NCI-H82 (cell line): ENCODE data around the gene STARD3.

ENCODE experiments used
- DNase-seq: peaks from one replicate; lab custom pipeline; 2025; lab: John Stamatoyannopoulos, UW

STARD3 gene

GRCh38 chr17:39672522-39673334, 35.8 kb downstream of the STARD3 start:
- DNase-seq: no peak

GRCh38 chr17:39673335-39674081, 36.6 kb downstream of the STARD3 start:
- DNase-seq: no peak

- DNase-seq: no peak
These were observed 37.2 kb downstream of the STARD3 start for GRCh38 chr17:39674179-39674578.

- peak; percentile 76 for DNase-seq
These were observed 37.9 kb downstream of the STARD3 start for GRCh38 chr17:39674702-39675389.

- DNase-seq: no peak
These were observed 38.6 kb downstream of the STARD3 start for GRCh38 chr17:39675390-39676082.

- peak; percentile 81 for DNase-seq
These were observed 39.4 kb downstream of the STARD3 start for GRCh38 chr17:39676198-39676819.

GRCh38 chr17:39677072-39677471, 40.1 kb downstream of the STARD3 start:
- DNase-seq: no peak

- DNase-seq: peak; percentile 54
These were observed 40.8 kb downstream of the STARD3 start for GRCh38 chr17:39677542-39678339.

- no peak for DNase-seq
These were observed 41.6 kb downstream of the STARD3 start for GRCh38 chr17:39678340-39679116.

- DNase-seq: peak; percentile 56
These were observed 42.7 kb downstream of the STARD3 start for GRCh38 chr17:39679521-39680192.

GRCh38 chr17:39683295-39683939, 46.5 kb downstream of the STARD3 start:
- DNase-seq: no peak

GRCh38 chr17:39684369-39685192, 47.6 kb downstream of the STARD3 start:
- DNase-seq: no peak

- DNase-seq: peak; percentile 78
These were observed 50.2 kb downstream of the STARD3 start for GRCh38 chr17:39687101-39687545.

GRCh38 chr17:39687546-39688474, 50.9 kb downstream of the STARD3 start, which contains the start of gene PGAP3:
TSS of gene PGAP3 (minus strand) at chr17:39688057. CDS start at chr17:39688014, 43 bp downstream.
- peak; percentile 97 for DNase-seq

GRCh38 chr17:39688475-39688835, 51.5 kb downstream of the STARD3 start:
- no peak for DNase-seq

GRCh38 chr17:39688945-39689344, 52.0 kb downstream of the STARD3 start:
- no peak for DNase-seq

GRCh38 chr17:39694593-39694992, 57.6 kb downstream of the STARD3 start:
- DNase-seq: no peak
